ENCODE data around the gene NUP160.

- no peak for TF ChIP-seq CTCF (IDR thresholded peaks at IDR 0.05)
- no peak for TF ChIP-seq ETV6 (CRISPR knock-in tag; IDR thresholded peaks at IDR 0.05)
- TF ChIP-seq, protein P1, sequence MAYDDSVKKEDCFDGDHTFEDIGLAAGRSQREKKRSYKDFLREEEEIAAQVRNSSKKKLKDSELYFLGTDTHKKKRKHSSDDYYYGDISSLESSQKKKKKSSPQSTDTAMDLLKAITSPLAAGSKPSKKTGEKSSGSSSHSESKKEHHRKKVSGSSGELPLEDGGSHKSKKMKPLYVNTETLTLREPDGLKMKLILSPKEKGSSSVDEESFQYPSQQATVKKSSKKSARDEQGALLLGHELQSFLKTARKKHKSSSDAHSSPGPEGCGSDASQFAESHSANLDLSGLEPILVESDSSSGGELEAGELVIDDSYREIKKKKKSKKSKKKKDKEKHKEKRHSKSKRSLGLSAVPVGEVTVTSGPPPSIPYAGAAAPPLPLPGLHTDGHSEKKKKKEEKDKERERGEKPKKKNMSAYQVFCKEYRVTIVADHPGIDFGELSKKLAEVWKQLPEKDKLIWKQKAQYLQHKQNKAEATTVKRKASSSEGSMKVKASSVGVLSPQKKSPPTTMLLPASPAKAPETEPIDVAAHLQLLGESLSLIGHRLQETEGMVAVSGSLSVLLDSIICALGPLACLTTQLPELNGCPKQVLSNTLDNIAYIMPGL (CRISPR knock-in tag; IDR thresholded peaks at IDR 0.05), result no peak
- no peak for TF ChIP-seq RELA (CRISPR knock-in tag; IDR thresholded peaks at IDR 0.05; ENCODE audit: borderline replicate concordance)
- no peak for TF ChIP-seq NR3C1 (CRISPR knock-in tag; conservative IDR thresholded peaks at IDR 0.05; ENCODE audit: low read depth)
These were observed 50.5 kb downstream of the NUP160 start for GRCh38 chr11:47797633-47798032.
